HepG2 (cell line): Measurements from ENCODE around the gene MYRIP. TPM values are rescaled to one million over a fixed set of nuclear protein-coding genes. Genes with fewer than 3 reads are reported as not detected.

Experiments
- ATAC-seq: fragments of 200-7000 bp; cut with Tn5 transposase; 3 replicates; pipeline ENCODE4 v1.9.1; 2020; ENCODE audit warnings: mild to moderate bottlenecking, moderate library complexity
- BruUV-seq: library from RNA; stranded (reverse); fragments of 400-500 nt; replicated peaks from 2 replicates; lab custom pipeline; 2021; lab: Mats Ljungman, UMichigan
- CTCF ChIA-PET: fragments of 300-600 bp; formaldehyde crosslinking; extraction: SDS; loops from one replicate; lab custom pipeline; 2021; ENCODE audit warnings: low total read pairs, inconsistent platforms, low intra/inter-chr PET ratio; lab: Yijun Ruan, JAX
- POLR2A ChIA-PET: fragments of 350-600 bp; sonication (Branson Sonifier 250); formaldehyde crosslinking; loops from one replicate; lab custom pipeline; 2020; ENCODE audit warnings: antibody characterized with exemption, inconsistent platforms; lab: Yijun Ruan, JAX
- DNase-seq: peaks from one replicate; pipeline ENCODE4 v3.0.0-alpha.2; 2015; ENCODE audit warnings: low spot score
- FAIRE-seq: peaks from 3 replicates; lab custom pipeline; 2011; peaks lifted over from hg19 to GRCh38; lab: Jason Lieb, UNC
- H2AFZ ChIP-seq: one replicate; pipeline ENCODE4 v1.6.1; 2011; ENCODE audit warnings: low read length, inconsistent platforms
- H3K27ac ChIP-seq: fragments of 300-600 bp; 3 replicates; pipeline ENCODE4 v1.8.0; 2011; ENCODE audit warnings: mixed run types, mild to moderate bottlenecking, mixed read lengths, low read length, inconsistent platforms; ENCODE audit not compliant: insufficient read depth; ENCODE audit errors: extremely low read length
- H3K27me3 ChIP-seq, 2 experiments: fragments of 200-600 bp in 1 of 2; 2 replicates in 1 of 2; 3 replicates in 1 of 2; pipeline versions ENCODE4 v1.6.0 to v1.8.0; 2011; ENCODE audit warnings: low read length in 2 of 2, mild to moderate bottlenecking in 2 of 2, moderate library complexity in 2 of 2, inconsistent platforms in 1 of 2; ENCODE audit not compliant: insufficient read depth in 2 of 2, control insufficient read depth in 1 of 2
- H3K36me3 ChIP-seq, 2 experiments: fragments of 200-600 bp in 1 of 2; replicated peaks in 1 of 2; 2 replicates in 1 of 2; 3 replicates in 1 of 2; pipeline versions ENCODE4 v1.5.1 to v1.8.0; 2011; ENCODE audit warnings: low read length in 2 of 2, inconsistent platforms in 1 of 2; ENCODE audit not compliant: insufficient read depth in 2 of 2, control insufficient read depth in 1 of 2
- H3K4me1 ChIP-seq: 2 replicates; pipeline ENCODE4 v1.5.1; 2012; ENCODE audit warnings: low read length, inconsistent platforms; ENCODE audit not compliant: insufficient read depth
- H3K4me2 ChIP-seq: 2 replicates; pipeline ENCODE4 v1.6.0; 2011; ENCODE audit warnings: low read depth, low read length, inconsistent platforms
- H3K4me3 ChIP-seq, 3 experiments: fragments of 200-600 bp in 1 of 3; sonication (generic), shearing (Covaris generic) in 1 of 3; replicated peaks in 1 of 3; 2 replicates each; pipeline ENCODE4 v1.5.1; 2011 to 2016; ENCODE audit warnings: low read length in 3 of 3, inconsistent platforms in 2 of 3, low read depth in 2 of 3, mild to moderate bottlenecking in 2 of 3, control low read depth in 1 of 3, mixed read lengths in 1 of 3; ENCODE audit not compliant: insufficient read depth in 1 of 3
- H3K79me2 ChIP-seq: one replicate; pipeline ENCODE4 v1.6.1; 2011; ENCODE audit warnings: low read length, inconsistent platforms; ENCODE audit not compliant: insufficient read depth
- H3K9ac ChIP-seq: 2 replicates; pipeline ENCODE4 v1.6.0; 2011; ENCODE audit warnings: mild to moderate bottlenecking, low read depth, low read length, inconsistent platforms; ENCODE audit not compliant: insufficient read depth
- H3K9me3 ChIP-seq: 2 replicates; pipeline ENCODE4 v1.5.1; 2012; ENCODE audit warnings: mild to moderate bottlenecking, low read length
- H4K20me1 ChIP-seq: 2 replicates; pipeline ENCODE4 v1.6.0; 2011; ENCODE audit warnings: inconsistent platforms, mild to moderate bottlenecking, low read length, moderate library complexity; ENCODE audit not compliant: insufficient read depth
- ATF1 ChIP-seq: IDR thresholded peaks from 2 replicates; pipeline ENCODE4 v1.6.1; 2016; ENCODE audit warnings: mild to moderate bottlenecking, control low read depth
- E2F1 ChIP-seq: sonication (generic); formaldehyde crosslinking; IDR thresholded peaks from 2 replicates; pipeline ENCODE4 v1.5.0; 2020; ENCODE audit warnings: missing genetic modification reagents
- HDAC1 ChIP-seq: sonication (generic); formaldehyde crosslinking; IDR thresholded peaks from 2 replicates; pipeline ENCODE4 v1.5.1; 2020; ENCODE audit warnings: mild to moderate bottlenecking, missing genetic modification reagents
- IRF9 ChIP-seq: sonication (generic); formaldehyde crosslinking; IDR thresholded peaks from 2 replicates; pipeline ENCODE4 v1.8.0; 2022; ENCODE audit warnings: missing genetic modification reagents, mild to moderate bottlenecking, borderline replicate concordance
- KAT8 ChIP-seq: IDR thresholded peaks from 2 replicates; pipeline ENCODE4 v1.6.1; 2016; ENCODE audit warnings: missing genetic modification reagents, missing compliant biosample characterization
- MLLT10 ChIP-seq: sonication (generic); formaldehyde crosslinking; IDR thresholded peaks from 2 replicates; pipeline ENCODE4 v1.4.0; 2020; ENCODE audit warnings: missing genetic modification reagents
- NR3C1 ChIP-seq: sonication (generic); formaldehyde crosslinking; IDR thresholded peaks from 2 replicates; pipeline ENCODE4 v1.4.0; 2020; ENCODE audit warnings: missing genetic modification reagents
- YEATS4 ChIP-seq: sonication (generic); formaldehyde crosslinking; IDR thresholded peaks from 2 replicates; pipeline ENCODE4 v1.4.0; 2020; ENCODE audit warnings: missing genetic modification reagents, borderline replicate concordance
- ZBTB21 ChIP-seq: sonication (generic); formaldehyde crosslinking; IDR thresholded peaks from 2 replicates; pipeline ENCODE4 v1.4.0; 2020; ENCODE audit warnings: missing genetic modification reagents
- ZBTB34 ChIP-seq: sonication (generic); formaldehyde crosslinking; IDR thresholded peaks from 2 replicates; pipeline ENCODE4 v1.8.0; 2022; ENCODE audit warnings: mild to moderate bottlenecking, missing genetic modification reagents
- ZNF138 ChIP-seq: sonication (generic); formaldehyde crosslinking; IDR thresholded peaks from 2 replicates; pipeline ENCODE4 v1.5.0; 2020; ENCODE audit warnings: mild to moderate bottlenecking, low read depth, missing genetic modification reagents
- ZNF510 ChIP-seq: sonication (generic); formaldehyde crosslinking; IDR thresholded peaks from 2 replicates; pipeline ENCODE4 v1.4.0; 2020; ENCODE audit warnings: low read depth, mild to moderate bottlenecking, missing genetic modification reagents
- WGBS: methylation state at CpG from one replicate; pipeline ENCODE4 v1.1.6; 2017; ENCODE audit warnings: low lambda C conversion rate; 5-methylcytosine and 5-hydroxymethylcytosine counted together
- in situ Hi-C: cut with HindIII; loops from 2 replicates; pipeline ENCODE4 v1.10.0; 2017; ENCODE audit warnings: low pct_unique_long_range_greater_than_20kb; ENCODE audit not compliant: extremely low pct_ligation_motif_present
- intact Hi-C: fragments of 100-400 bp; cut with micrococcal nuclease; formaldehyde crosslinking; loops from one replicate; pipeline ENCODE4 v1.10.0; 2022; ENCODE audit not compliant: unreplicated experiment
- polyA plus RNA-seq, 8 experiments: library from polyadenylated mRNA; depleted of rRNA in 3 of 8; stranded (reverse) in 7 of 8; unstranded in 1 of 8; fragments of >200 nt; fragmentation: Illumina TruSeq in 4 of 8; extraction: Trizol in 4 of 8; gene quantifications; 2 replicates each; pipeline versions ENCODE4 v1.2.1 to v1.2.3, GENCODE V29; 2011 to 2016; ENCODE audit warnings: low read depth in 4 of 8, missing spikeins in 1 of 8, mixed read lengths in 1 of 8; ENCODE audit not compliant: insufficient read depth in 1 of 8
- total RNA-seq, 5 experiments: library from RNA; depleted of rRNA; stranded (reverse); fragments of >200 nt; fragmentation: Illumina TruSeq; extraction: Trizol; gene quantifications; 2 replicates each; pipeline ENCODE4 v1.2.3, GENCODE V29; 2016; ENCODE audit warnings: low read depth in 1 of 5
- TF ChIP-seq, protein P1 (sequence below): sonication (generic); formaldehyde crosslinking; IDR thresholded peaks from 2 replicates; pipeline ENCODE4 v1.5.0; 2020; ENCODE audit warnings: mild to moderate bottlenecking, low read depth, missing genetic modification reagents, borderline replicate concordance
- TF ChIP-seq, protein P2 (sequence below): sonication (generic); formaldehyde crosslinking; IDR thresholded peaks from 2 replicates; pipeline ENCODE4 v1.5.0; 2020; ENCODE audit warnings: missing genetic modification reagents

MYRIP gene
- total and polyA plus RNA-seq, 2 of the 13 experiments (the other 11 are each of a cell fraction or from before 2014, with no cell fraction given), result 0.64 to 0.84 TPM

- no peak overlapping the region for H3K27ac ChIP-seq
- DNase-seq, result no peak
- H4K20me1 ChIP-seq, result no peaks in the 10 kb centered on the region
- WGBS, result 95% methylated on average over 9 of the region's 40 CpGs
- no peaks in the 10 kb centered on the region for H3K27me3 ChIP-seq
- no peak for TF ChIP-seq E2F1 (CRISPR knock-in tag)
- no peak overlapping the region for H2AFZ ChIP-seq
- H3K9ac ChIP-seq, result no peak overlapping the region
- H3K36me3 ChIP-seq, result no peaks in the 10 kb centered on the region
- H3K4me2 ChIP-seq, result no peak overlapping the region
- no peak overlapping the region for H3K4me3 ChIP-seq
- ChIA-PET CTCF (no interaction called here), POLR2A (no interaction called here)
- in situ Hi-C loops (no loop called here), intact Hi-C loops (no loop called here)
- H3K79me2 ChIP-seq, result no peaks in the 10 kb centered on the region
- no peaks in the 10 kb centered on the region for H3K9me3 ChIP-seq
- BruUV-seq, result no TSS peak
- H3K4me1 ChIP-seq, result peaks cover 16% of the 10 kb centered on the region
- FAIRE-seq, result no peak
- ATAC-seq, result no peak
Measured at GRCh38 chr3:39779511-39780230, 29.7 kb upstream of the MYRIP start.

DNA sequence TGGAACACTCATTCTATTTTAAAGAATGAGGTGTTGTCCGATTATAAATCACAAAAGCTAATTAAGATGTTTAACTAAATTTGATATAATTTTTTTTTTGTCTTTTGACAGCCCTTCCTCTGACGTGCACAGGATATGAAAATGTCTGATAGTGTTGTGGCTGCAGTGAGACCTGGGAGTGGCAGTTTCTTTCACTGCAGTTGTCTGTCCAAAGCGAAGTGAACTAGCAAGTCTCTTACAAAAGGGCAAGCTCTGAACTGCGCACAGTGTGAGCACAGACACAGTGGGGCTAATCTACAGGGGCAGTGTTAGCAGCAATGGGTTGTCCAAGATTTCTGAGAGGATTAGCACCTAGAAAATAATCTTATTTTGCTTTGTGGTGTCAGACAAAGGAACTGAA, 29.1 kb upstream of the MYRIP start:
- DNase-seq, result no peak
- H3K9ac ChIP-seq, result no peak overlapping the region
- ChIA-PET CTCF (no interaction called here), POLR2A (no interaction called here)
- no peaks in the 10 kb centered on the region for H3K27me3 ChIP-seq
- H3K4me2 ChIP-seq, result no peak overlapping the region
- H3K79me2 ChIP-seq, result no peaks in the 10 kb centered on the region
- H4K20me1 ChIP-seq, result no peaks in the 10 kb centered on the region
- 57% methylated on average over 4 of the region's 4 CpGs for WGBS
- no peak for ATAC-seq
- no peaks in the 10 kb centered on the region for H3K36me3 ChIP-seq
- in situ Hi-C loops (no loop called here), intact Hi-C loops (no loop called here)
- H3K27ac ChIP-seq, result no peak overlapping the region
- H2AFZ ChIP-seq, result no peak overlapping the region
- H3K4me3 ChIP-seq, result no peak overlapping the region
- FAIRE-seq, result no peak
- H3K9me3 ChIP-seq, result no peaks in the 10 kb centered on the region
- no TSS peak for BruUV-seq
- H3K4me1 ChIP-seq, result peaks cover 16% of the 10 kb centered on the region
- TF ChIP-seq NR3C1 (CRISPR knock-in tag), result no peak
- TF ChIP-seq ZNF138 (CRISPR knock-in tag), result no peak
- TF ChIP-seq HDAC1 (CRISPR knock-in tag), result no peak
- TF ChIP-seq, protein P1, sequence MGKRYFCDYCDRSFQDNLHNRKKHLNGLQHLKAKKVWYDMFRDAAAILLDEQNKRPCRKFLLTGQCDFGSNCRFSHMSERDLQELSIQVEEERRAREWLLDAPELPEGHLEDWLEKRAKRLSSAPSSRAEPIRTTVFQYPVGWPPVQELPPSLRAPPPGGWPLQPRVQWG (CRISPR knock-in tag), result no peak
- no peak for TF ChIP-seq YEATS4 (CRISPR knock-in tag)
- TF ChIP-seq MLLT10 (CRISPR knock-in tag), result no peak
- no peak for TF ChIP-seq ZBTB34 (CRISPR knock-in tag)
- no peak for TF ChIP-seq IRF9 (CRISPR knock-in tag)
- TF ChIP-seq ZBTB21 (CRISPR knock-in tag), result no peak
- no peak for TF ChIP-seq ZNF510 (CRISPR knock-in tag)
- no peak for TF ChIP-seq ATF1 (CRISPR knock-in tag)
- no peak for TF ChIP-seq KAT8 (CRISPR knock-in tag)
- TF ChIP-seq, protein P2, sequence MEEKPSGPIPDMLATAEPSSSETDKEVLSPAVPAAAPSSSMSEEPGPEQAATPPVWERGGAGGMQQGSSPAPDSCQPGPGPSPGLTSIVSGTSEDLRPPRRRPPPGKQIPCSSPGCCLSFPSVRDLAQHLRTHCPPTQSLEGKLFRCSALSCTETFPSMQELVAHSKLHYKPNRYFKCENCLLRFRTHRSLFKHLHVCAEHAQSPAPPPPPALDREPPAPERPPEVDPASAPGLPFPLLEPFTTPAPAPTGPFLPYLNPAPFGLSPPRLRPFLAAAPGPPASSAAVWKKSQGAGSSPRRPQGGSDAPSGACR (CRISPR knock-in tag), result no peak
